Hematopoietic multipotent progenitor cell treated with erythropoietin and hydrocortisone succinate and interleukin-3 and kit ligand, for 15 days (in vitro differentiated cells): ENCODE results near the gene CIB4.

Source experiments
- DNase-seq: peaks from one replicate; pipeline ENCODE4 v3.0.0-alpha.2; 2015; ENCODE audit warnings: low spot score

The CIB4 gene

GRCh38 chr2:26581991-26582842 lies 58.9 kb downstream of the CIB4 start:
- DNase-seq = no peak

GRCh38 chr2:26581266-26581990 lies 59.7 kb downstream of the CIB4 start:
- no peak for DNase-seq

DNA sequence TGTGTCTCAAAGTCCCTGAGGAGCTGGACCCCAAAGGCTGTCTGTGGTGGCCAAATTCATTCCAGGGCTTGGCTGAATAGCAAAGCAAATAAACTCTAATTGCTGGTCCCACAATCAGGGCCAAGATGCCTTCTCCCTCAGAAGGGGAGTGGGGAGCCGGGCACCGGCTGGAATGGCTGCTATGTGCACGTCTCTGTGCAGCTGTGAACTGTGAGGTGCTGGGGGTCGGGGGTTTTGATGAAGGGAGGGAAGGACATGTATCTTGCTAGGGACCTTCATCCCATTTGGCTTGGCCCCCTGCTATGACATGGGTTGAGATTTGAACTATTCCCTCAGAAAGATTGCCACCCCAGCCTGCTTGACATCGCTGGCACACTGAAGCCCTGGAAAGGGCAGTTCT lies 60.4 kb downstream of the CIB4 start:
- no peak for DNase-seq

DNA sequence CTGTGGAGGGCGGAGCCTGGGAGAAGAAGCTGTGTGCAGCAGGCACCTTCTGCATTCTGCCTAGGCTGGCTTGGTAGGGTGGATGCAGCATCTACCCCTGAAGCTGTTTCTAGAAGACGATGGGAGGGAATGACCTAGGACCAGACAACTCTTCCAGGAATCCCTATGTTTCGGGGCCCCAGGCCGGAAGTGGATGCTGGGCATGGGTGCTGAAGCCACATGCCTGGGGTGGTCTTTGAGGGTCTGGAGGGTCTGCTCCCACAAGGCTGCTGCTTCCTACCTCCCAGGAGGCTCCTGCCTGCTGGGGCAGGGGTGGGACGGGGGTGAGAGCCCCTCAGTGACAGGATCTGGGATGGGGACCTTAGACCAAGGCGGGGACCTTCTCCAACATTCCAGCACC lies 61.0 kb downstream of the CIB4 start:
- no peak for DNase-seq

- DNase-seq = no peak
Observed at GRCh38 chr2:26579723-26580040, 61.5 kb downstream of the CIB4 start.

DNA sequence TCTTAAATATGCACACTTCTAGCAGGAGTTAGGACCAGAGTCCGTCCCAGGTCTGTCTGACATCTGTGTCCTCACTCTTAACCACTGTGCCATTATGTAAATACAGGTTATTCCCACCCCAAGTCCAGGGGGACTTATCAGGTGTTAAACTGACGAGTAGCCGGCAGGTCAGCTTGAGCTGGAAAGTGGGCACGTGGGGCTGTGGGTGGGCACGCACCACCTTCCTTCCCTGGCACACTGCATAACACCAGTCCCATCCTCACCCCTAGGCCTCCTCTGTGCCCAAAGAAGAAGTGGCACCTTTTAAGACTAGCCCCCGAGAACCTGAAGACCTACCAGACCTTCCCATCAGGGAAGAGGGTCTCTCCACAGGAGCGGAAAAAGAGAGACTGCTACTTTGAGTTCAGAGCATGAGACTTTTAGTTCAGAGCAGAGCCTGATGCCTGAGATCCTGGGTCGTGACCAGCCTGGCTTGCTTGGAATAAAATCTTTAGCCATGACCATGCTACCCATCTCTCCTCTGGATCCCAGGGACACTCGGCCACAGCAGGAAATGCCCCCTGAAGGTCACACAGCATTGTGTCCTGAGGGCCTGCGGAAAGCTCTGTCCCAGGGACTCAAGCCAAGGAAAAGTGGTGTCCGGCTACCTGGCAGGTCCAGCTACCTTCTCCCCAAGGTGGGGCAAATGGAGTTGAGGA lies 62.0 kb downstream of the CIB4 start:
- no peak for DNase-seq

DNA sequence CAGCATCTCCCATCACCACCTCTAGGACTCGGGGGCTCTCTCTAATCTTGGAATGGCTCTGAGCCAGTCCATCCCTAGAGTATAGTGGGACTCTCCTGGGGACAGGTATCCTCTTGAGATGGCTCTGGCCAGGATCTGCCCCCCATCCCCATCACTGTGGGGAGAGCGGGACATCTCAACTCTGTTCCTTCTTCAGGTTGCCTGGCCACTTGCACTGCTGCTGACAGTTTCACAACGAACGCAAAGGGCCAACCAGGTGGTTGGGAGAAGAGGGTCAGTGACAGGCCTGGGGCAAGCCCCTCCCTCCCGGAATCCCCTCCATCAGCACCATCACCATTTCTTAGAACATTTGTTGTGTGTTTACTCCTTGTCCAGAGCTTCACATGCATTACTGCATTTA lies 62.6 kb downstream of the CIB4 start:
- no peak for DNase-seq

GRCh38 chr2:26578113-26578458 lies 63.1 kb downstream of the CIB4 start:
- DNase-seq = no peak

DNA sequence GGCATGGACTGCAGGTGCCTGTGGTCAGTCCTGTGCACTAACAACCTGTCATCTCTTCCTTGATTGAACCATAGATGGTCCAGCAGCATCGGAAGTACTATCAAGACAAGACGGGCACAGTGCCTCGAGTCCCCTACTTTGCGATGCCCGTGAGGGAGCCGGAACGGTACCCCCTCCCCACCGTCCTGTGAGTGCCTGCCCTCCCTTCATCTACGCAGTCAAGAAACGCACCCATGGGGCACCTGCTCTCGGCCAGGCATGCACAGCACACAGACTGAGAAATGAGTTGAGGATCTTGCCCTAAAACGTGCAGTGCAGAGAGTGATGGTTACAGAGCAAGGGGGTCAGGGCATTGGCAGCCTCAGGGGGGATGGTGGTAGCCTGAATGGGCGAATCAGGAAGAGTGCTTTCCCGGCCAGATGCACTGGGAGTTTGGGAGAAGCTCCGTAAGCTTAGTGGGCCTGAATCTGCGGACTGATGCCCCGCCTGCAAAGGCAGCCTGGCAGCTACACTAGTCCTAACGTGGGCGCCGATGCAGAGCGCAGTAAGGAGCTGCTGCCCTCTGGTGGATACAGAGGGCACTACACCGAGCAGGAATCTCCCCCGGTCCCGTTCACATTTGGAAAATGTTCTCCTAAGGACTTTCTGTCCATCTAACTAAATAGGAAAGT lies 63.6 kb downstream of the CIB4 start:
- DNase-seq = peak; percentile 57

GRCh38 chr2:26576565-26577441 lies 64.4 kb downstream of the CIB4 start:
- DNase-seq = no peak

GRCh38 chr2:26575836-26576564 lies 65.2 kb downstream of the CIB4 start:
- no peak for DNase-seq

DNA sequence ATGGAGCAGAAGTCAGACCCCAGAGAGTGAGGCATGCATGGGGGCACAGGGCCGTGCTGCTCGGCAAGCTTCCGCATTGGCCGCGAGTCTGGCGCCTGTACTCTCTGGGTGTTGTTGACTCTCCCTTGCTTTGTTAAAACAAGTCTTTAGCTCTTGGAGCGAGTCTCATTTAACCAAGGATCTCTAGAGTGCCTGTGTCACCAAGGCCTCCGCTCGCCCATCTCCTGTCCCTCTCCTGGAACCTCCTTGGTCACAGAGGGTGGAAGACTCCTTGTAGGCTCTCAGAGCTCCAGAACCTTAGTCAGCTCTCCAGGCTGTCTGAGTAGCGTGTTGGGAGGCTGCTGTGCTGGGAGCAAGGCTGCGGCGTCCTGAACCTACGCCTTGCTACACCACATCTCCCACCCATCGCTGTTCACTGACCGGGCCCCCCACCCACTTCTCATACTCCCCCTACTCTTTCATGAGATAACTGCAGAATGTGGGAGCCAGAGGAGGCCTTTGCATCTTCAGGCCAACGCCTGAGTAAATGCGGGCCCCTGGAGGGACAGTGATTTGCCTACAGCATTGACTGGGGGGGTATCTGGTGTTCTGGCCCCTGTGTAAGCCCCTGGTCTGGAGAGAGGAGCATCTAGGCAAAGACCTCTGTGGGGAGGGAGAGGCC lies 66.1 kb downstream of the CIB4 start:
- DNase-seq = no peak

- DNase-seq = no peak
Observed at GRCh38 chr2:26574066-26574899, 66.9 kb downstream of the CIB4 start.

DNA sequence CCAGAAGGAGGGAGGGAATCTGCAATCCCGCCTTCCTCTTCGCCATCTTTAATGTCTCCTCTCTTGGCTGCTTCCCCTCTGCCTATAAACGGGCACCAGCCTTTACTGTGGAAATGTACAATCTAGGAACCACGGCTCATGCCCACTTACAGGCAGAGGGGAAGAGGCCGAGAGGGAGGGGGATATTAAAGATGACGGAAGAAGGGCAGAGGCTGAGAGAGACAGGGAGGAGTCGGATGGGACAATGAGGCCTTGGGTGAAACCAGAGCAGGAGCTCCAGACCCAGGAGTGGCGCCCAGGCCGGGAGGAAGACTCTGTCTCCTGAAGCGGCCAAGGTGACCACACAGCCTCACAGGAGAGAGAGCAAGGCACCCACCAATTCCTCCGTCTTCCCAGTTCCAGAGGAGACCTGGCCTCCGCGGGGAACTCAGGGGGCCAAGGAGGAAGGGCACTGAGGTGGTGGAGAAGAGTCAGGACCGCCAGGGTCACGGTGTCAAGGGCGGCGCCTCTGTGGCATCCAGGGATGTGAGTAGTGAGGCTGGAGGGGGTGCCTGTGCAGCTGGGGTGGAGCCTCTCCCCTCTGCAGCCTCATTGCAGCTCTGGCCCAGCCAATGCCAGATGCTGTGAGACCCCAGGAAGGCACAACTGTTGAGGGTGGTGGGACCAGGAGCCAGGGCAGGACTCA lies 67.8 kb downstream of the CIB4 start:
- DNase-seq = no peak

DNA sequence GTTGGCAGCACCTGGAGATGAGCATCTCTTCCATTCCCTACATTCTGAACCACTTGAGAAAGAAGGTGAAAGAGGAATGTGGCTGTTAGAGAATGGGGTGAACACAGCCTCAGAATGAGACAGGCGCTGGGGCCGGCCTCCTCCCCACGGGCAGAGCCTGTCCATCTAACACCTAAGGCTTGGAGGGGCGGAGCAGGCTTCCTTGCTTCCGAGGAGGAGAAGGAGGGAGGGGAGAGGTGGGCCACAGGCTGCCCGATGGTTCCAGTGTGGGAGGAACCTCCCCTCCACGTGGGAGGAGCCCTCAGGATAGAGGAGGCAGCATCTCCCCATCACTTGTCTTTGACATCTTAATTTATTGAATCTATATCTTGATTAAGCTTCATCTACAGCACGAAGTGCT lies 68.6 kb downstream of the CIB4 start:
- no peak for DNase-seq

GRCh38 chr2:26571316-26571715 lies 69.8 kb downstream of the CIB4 start:
- no peak for DNase-seq

- no peak for DNase-seq
Observed at GRCh38 chr2:26570083-26570430, 71.1 kb downstream of the CIB4 start.

DNA sequence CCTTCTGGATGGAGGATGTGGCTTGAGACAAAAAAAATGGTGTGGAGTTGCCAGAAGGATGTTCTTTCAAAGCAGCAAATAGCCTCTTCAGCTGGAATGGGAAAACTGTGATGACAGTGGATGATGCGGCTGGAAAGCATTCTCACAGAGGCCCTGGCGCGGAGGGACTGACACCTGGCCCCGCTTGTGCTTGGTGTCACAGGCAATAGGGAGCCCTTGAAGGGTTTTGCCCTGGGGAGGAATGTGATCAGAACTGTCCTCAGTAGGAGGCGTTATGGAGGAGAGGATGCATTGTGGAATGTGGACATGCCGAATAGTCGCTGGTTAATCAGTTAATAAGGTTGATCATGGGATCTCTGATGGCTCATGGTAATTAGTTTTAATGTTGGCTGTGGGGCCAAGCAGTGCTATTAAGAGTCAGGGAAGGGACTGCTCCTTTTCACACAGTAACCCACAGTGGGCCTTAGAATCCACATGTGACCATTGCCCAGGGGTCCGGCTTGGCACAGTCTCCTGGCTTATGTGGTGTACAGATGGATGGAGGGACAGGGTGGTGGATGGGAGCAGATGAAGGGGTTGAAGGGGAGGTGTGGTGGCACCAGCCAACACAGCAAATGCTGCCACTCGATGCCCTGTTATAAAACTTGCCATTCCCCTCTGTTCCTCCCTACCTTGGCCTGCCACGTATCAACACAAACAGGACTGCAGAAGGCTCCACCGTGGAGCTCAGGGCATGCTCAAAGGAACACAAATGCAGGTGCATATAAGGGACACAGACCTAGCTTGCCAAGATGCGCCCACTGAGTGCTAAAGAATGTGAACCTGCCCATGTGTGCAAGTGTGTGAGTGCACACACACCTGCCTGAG lies 71.7 kb downstream of the CIB4 start:
- no peak for DNase-seq
